SU-DHL-6 (cell line): Measurements from ENCODE around the gene LYSMD3.

Experiments used
- H2AFZ ChIP-seq: fragments of 200-600 bp; sonication (generic); 2 replicates; pipeline ENCODE4 v1.6.1; 2014; ENCODE audit warnings: low read depth, mild to moderate bottlenecking, moderate library complexity, mixed read lengths, antibody characterized with exemption, low read length; ENCODE audit not compliant: severe bottlenecking
- H3F3A ChIP-seq: fragments of 200-600 bp; shearing (Covaris generic); 2 replicates; pipeline ENCODE4 v1.6.0; 2016; ENCODE audit warnings: antibody characterized with exemption, mild to moderate bottlenecking; ENCODE audit not compliant: insufficient read depth
- H3K27ac ChIP-seq: fragments of 200-600 bp; sonication (generic); 2 replicates; pipeline ENCODE4 v1.5.1; 2016; ENCODE audit warnings: low read depth, mild to moderate bottlenecking, low read length, moderate library complexity, mixed read lengths
- H3K27me3 ChIP-seq: fragments of 200-600 bp; sonication (generic), shearing (Covaris generic); 2 replicates; pipeline ENCODE4 v1.6.0; 2014; ENCODE audit warnings: mild to moderate bottlenecking, low read length
- H3K36me3 ChIP-seq: fragments of 200-600 bp; sonication (generic); 2 replicates; pipeline ENCODE4 v1.6.1; 2014; ENCODE audit warnings: mild to moderate bottlenecking, low read length, mixed read lengths
- H3K4me2 ChIP-seq: fragments of 300-600, 200-600 bp; shearing (Covaris generic), sonication (generic); 2 replicates; pipeline ENCODE4 v1.6.0; 2014; ENCODE audit warnings: low read length, low read depth, mild to moderate bottlenecking; ENCODE audit not compliant: poor library complexity, severe bottlenecking
- H3K4me3 ChIP-seq: fragments of 200-600 bp; sonication (generic); 2 replicates; pipeline ENCODE4 v1.5.1; 2014; ENCODE audit warnings: antibody characterized with exemption, low read length, mild to moderate bottlenecking, mixed read lengths; ENCODE audit not compliant: insufficient read depth, poor library complexity, severe bottlenecking
- H3K79me2 ChIP-seq: fragments of 200-600 bp; sonication (generic); 2 replicates; pipeline ENCODE4 v1.6.1; 2014; ENCODE audit warnings: mild to moderate bottlenecking, low read length, moderate library complexity; ENCODE audit not compliant: insufficient read depth
- H3K9ac ChIP-seq: fragments of 200-600 bp; sonication (generic); 2 replicates; pipeline ENCODE4 v1.7.0; 2014; ENCODE audit warnings: mild to moderate bottlenecking, low read length
- H3K9me2 ChIP-seq: fragments of 200-600 bp; sonication (generic); replicated peaks from 2 replicates; pipeline ENCODE4 v1.6.1; 2014; ENCODE audit warnings: low read length; ENCODE audit not compliant: insufficient read depth
- H3K9me3 ChIP-seq: fragments of 200-600 bp; sonication (generic); 2 replicates; pipeline ENCODE4 v1.6.1; 2014; ENCODE audit warnings: low read length, mixed read lengths; ENCODE audit not compliant: insufficient read depth
- H4K20me1 ChIP-seq: fragments of 200-600 bp; sonication (generic); 2 replicates; pipeline ENCODE4 v1.6.1; 2014; ENCODE audit warnings: low read depth, mild to moderate bottlenecking, antibody characterized with exemption, low read length, moderate library complexity, mixed read lengths
- CTCF ChIP-seq: fragments of 200-600 bp; sonication (generic); IDR thresholded peaks from one replicate; pipeline ENCODE4 v1.5.1; 2017; ENCODE audit warnings: antibody characterized with exemption, mild to moderate bottlenecking, low read length, moderate library complexity; ENCODE audit not compliant: insufficient read depth, poor library complexity, severe bottlenecking
- EZH2phosphoT487 ChIP-seq: fragments of 200-600 bp; sonication (generic), shearing (Covaris generic); conservative IDR thresholded peaks from 2 replicates; pipeline ENCODE4 v1.6.1; 2018; ENCODE audit warnings: mild to moderate bottlenecking, antibody characterized with exemption, low read length, moderate library complexity, mixed read lengths

The LYSMD3 gene

GRCh38 chr5:90545511-90545910 is 16.1 kb upstream of the LYSMD3 start:
- no peak overlapping the region for H2AFZ ChIP-seq
- H3F3A ChIP-seq: no peaks in the 10 kb centered on the region
- H3K4me3 ChIP-seq: no peak overlapping the region
- H3K9me3 ChIP-seq: no peaks in the 10 kb centered on the region
- no peak overlapping the region for H3K4me2 ChIP-seq
- H3K9me2 ChIP-seq: no peaks in the 10 kb centered on the region
- H3K36me3 ChIP-seq: no peaks in the 10 kb centered on the region
- no peaks in the 10 kb centered on the region for H3K27me3 ChIP-seq
- TF ChIP-seq CTCF: no peak
- no peak for TF ChIP-seq EZH2phosphoT487
- no peaks in the 10 kb centered on the region for H3K79me2 ChIP-seq
- H3K27ac ChIP-seq: no peak overlapping the region
- no peak overlapping the region for H3K9ac ChIP-seq
- no peaks in the 10 kb centered on the region for H4K20me1 ChIP-seq

- H3K27ac ChIP-seq: no peak overlapping the region
- no peak overlapping the region for H3K4me3 ChIP-seq
- no peaks in the 10 kb centered on the region for H3K9me3 ChIP-seq
- no peaks in the 10 kb centered on the region for H3K9me2 ChIP-seq
- no peaks in the 10 kb centered on the region for H3F3A ChIP-seq
- no peak for TF ChIP-seq CTCF
- TF ChIP-seq EZH2phosphoT487: no peak
- no peak overlapping the region for H3K9ac ChIP-seq
- H3K36me3 ChIP-seq: no peaks in the 10 kb centered on the region
- no peaks in the 10 kb centered on the region for H3K79me2 ChIP-seq
- H4K20me1 ChIP-seq: no peaks in the 10 kb centered on the region
- H2AFZ ChIP-seq: no peak overlapping the region
- H3K4me2 ChIP-seq: no peak overlapping the region
- no peaks in the 10 kb centered on the region for H3K27me3 ChIP-seq
These were observed 13.6 kb upstream of the LYSMD3 start for GRCh38 chr5:90542827-90543519.

- Histone ChIP-seq H4K20me1 (no peaks in the 10 kb centered on the region), H3K36me3 (no peaks in the 10 kb centered on the region), H3K4me2 (no peak overlapping the region), H3F3A (no peaks in the 10 kb centered on the region), H3K27me3 (no peaks in the 10 kb centered on the region), H3K79me2 (no peaks in the 10 kb centered on the region), H3K27ac (no peak overlapping the region), H3K9ac (no peak overlapping the region), H3K4me3 (no peak overlapping the region), H3K9me2 (no peaks in the 10 kb centered on the region), H2AFZ (no peak overlapping the region), H3K9me3 (no peaks in the 10 kb centered on the region)
- TF ChIP-seq EZH2phosphoT487: no peak
- no peak for TF ChIP-seq CTCF
These were observed 5.5 kb upstream of the LYSMD3 start for GRCh38 chr5:90534922-90535321.
